GM12872 (cell line): ENCODE measurements around the gene IL21R.
A peak's percentile ranks its signal among the peaks of the same experiment; 100 is the strongest.

Source experiments
- TF ChIP-seq, protein P1 (sequence below): IDR thresholded peaks from 3 replicates; pipeline ENCODE4 v1.5.1; 2011; ENCODE audit warnings: low read depth, mild to moderate bottlenecking, low read length, moderate library complexity; ENCODE audit not compliant: insufficient read depth

The IL21R gene

DNA sequence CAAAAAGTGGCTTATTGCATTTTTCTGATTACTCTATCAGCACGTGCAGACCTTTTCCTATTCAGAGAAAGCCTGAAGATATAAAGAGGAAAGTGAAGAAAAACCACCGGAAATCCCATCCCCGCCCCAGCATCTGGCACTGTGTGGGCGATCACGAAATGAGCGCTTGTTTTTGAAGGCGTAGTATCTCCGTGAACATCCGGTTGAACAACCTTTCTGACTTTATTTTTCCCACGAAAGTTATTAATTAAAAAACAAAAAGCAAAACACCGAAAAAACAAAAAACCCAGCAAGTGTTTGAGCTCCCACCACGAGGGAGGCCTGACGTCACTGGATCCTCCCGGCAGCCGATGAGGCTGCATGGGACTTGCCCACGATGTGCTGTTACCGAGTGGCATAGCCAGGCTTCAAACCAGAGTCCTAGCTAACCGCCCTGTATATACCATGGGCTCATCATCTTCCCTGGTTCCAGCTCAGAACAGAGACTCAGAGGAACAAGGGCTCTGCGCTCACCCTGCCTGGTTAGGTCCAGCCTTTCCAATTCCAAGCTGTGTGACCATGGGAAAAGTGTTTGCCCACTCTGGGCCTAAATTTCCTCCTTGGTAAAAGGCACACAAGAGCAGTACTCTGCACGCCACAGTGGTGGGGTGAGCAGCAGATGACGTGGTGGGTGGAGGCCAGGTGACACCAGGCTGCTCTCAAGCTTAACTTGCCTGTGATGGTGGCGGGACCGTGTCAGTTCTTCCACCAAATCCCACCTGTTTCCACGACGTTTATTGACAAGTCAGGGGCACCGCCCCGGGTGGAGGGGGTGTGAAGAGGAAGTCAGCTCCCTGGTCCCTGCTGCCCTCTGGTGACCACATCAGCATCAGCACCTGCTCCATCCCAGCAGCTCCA is 34.3 kb upstream of the IL21R start:
- TF ChIP-seq, protein P1, sequence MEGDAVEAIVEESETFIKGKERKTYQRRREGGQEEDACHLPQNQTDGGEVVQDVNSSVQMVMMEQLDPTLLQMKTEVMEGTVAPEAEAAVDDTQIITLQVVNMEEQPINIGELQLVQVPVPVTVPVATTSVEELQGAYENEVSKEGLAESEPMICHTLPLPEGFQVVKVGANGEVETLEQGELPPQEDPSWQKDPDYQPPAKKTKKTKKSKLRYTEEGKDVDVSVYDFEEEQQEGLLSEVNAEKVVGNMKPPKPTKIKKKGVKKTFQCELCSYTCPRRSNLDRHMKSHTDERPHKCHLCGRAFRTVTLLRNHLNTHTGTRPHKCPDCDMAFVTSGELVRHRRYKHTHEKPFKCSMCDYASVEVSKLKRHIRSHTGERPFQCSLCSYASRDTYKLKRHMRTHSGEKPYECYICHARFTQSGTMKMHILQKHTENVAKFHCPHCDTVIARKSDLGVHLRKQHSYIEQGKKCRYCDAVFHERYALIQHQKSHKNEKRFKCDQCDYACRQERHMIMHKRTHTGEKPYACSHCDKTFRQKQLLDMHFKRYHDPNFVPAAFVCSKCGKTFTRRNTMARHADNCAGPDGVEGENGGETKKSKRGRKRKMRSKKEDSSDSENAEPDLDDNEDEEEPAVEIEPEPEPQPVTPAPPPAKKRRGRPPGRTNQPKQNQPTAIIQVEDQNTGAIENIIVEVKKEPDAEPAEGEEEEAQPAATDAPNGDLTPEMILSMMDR = peak; percentile 91

DNA sequence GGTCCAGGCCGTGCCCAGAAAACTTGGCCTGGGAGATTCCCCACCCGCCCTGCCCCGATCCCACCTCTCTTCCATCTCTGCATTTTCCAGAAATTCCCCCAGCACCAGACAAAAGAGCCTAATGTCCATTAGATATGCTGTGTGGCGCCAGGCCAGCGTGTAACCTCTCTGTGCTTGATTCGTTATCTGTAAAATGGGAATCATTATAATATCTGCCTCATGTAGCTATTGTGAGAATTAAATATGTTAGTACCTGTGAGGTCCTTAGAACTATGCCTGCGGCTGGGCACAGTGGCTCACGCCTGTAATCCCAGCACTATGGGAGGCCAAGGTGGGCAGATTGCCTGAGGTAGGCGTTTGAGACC is 33.6 kb upstream of the IL21R start:
- TF ChIP-seq, protein P1 = no peak

- TF ChIP-seq, protein P1 = no peak
Measured at GRCh38 chr16:27369806-27370205, 32.2 kb upstream of the IL21R start.

GRCh38 chr16:27370318-27370717 is 31.7 kb upstream of the IL21R start:
- TF ChIP-seq, protein P1 = no peak

GRCh38 chr16:27373312-27373711 is 28.7 kb upstream of the IL21R start:
- TF ChIP-seq, protein P1 = no peak

DNA sequence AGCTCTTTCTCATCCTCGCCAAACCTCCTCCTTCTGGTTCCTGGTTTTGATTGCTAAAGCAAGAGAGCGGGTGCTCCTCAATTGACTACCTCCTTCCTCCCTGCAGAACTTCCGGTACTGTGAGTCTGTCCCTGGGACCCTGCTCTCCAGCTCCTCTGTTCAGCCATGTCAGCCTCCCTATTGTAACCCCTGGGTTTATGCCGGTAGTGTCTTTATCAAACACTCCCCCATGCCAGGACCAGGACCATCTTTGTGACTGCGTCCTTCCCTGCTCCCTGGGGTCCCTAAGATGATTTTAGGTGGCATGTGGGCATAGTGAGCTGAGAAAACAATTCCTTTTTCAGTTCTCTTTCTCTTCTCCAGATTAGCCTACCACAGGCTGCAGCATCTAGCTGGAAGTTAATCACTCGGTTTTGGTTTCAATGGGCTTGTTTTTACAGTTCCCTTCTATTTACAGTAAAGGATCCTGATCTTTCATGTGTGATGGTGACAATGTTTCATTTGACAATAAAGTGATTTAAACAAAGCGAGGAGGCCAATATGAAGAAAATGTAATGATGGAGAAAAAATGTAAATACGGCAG is 27.7 kb upstream of the IL21R start:
- TF ChIP-seq, protein P1 = no peak

GRCh38 chr16:27374804-27375425 is 27.1 kb upstream of the IL21R start:
- TF ChIP-seq, protein P1 = peak; percentile 63
